H9 (cell line): ENCODE results near the gene KIR3DL2. TPM values are rescaled to one million over a fixed set of nuclear protein-coding genes. Genes with fewer than 3 reads are reported as not detected.
"Not testable (repeated sequence)": the region's sequence is repeated elsewhere in the genome, so short reads cannot be mapped to it uniquely, and the experiment has no call there.

Experiments
- DNase-seq: peaks from one replicate; pipeline ENCODE4 v3.0.0-alpha.2; 2017
- H2AFZ ChIP-seq: one replicate; pipeline ENCODE4 v1.6.1; 2013; ENCODE audit warnings: mild to moderate bottlenecking, low read length, control low read depth, moderate library complexity
- H2AK5ac ChIP-seq: 2 replicates; pipeline ENCODE4 v1.6.1; 2013; ENCODE audit warnings: low read length, control low read depth, mixed read lengths; ENCODE audit not compliant: insufficient read length
- H2BK120ac ChIP-seq: one replicate; pipeline ENCODE4 v1.6.1; 2013; ENCODE audit warnings: low read depth, mild to moderate bottlenecking, low read length, control low read depth, inconsistent platforms; ENCODE audit not compliant: poor library complexity, severe bottlenecking
- H2BK12ac ChIP-seq: 2 replicates; pipeline ENCODE4 v1.6.1; 2013; ENCODE audit warnings: low read length, control low read depth, mixed read lengths, low read depth; ENCODE audit not compliant: insufficient read length
- H2BK15ac ChIP-seq: 2 replicates; pipeline ENCODE4 v1.6.1; 2013; ENCODE audit warnings: low read depth, low read length, control low read depth
- H2BK20ac ChIP-seq: one replicate; pipeline ENCODE4 v1.6.1; 2013; ENCODE audit warnings: low read depth, mild to moderate bottlenecking, low read length, control low read depth, inconsistent platforms; ENCODE audit not compliant: poor library complexity, severe bottlenecking
- H2BK5ac ChIP-seq: 2 replicates; pipeline ENCODE4 v1.6.1; 2013; ENCODE audit warnings: low read length, control low read depth, mixed read lengths; ENCODE audit not compliant: insufficient read length
- H3K14ac ChIP-seq: 2 replicates; pipeline ENCODE4 v1.6.1; 2013; ENCODE audit warnings: low read length, control low read depth; ENCODE audit not compliant: insufficient read depth
- H3K18ac ChIP-seq: 2 replicates; pipeline ENCODE4 v1.6.1; 2013; ENCODE audit warnings: low read depth, mild to moderate bottlenecking, mixed read lengths, low read length, control low read depth; ENCODE audit not compliant: insufficient read length
- H3K23ac ChIP-seq: 2 replicates; pipeline ENCODE4 v1.6.1; 2013; ENCODE audit warnings: low read length, control low read depth, mixed read lengths, low read depth; ENCODE audit not compliant: insufficient read length
- H3K23me2 ChIP-seq: 2 replicates; pipeline ENCODE4 v1.6.1; 2013; ENCODE audit warnings: low read depth, mild to moderate bottlenecking, mixed read lengths, low read length, control low read depth; ENCODE audit not compliant: insufficient read length, poor library complexity, severe bottlenecking
- H3K27ac ChIP-seq: 2 replicates; pipeline ENCODE4 v1.5.1; 2013; ENCODE audit warnings: low read length, control low read depth, mixed read lengths, low read depth; ENCODE audit not compliant: insufficient read length
- H3K27me3 ChIP-seq: 2 replicates; pipeline ENCODE4 v1.6.1; 2013; ENCODE audit warnings: low read length, control low read depth, inconsistent platforms; ENCODE audit not compliant: insufficient read depth
- H3K4ac ChIP-seq: 2 replicates; pipeline ENCODE4 v1.6.1; 2013; ENCODE audit warnings: low read depth, mild to moderate bottlenecking, control low read depth, inconsistent platforms, low read length, moderate library complexity
- H3K4me1 ChIP-seq: 2 replicates; pipeline ENCODE4 v1.6.1; 2013; ENCODE audit warnings: low read length, control low read depth, inconsistent platforms; ENCODE audit not compliant: insufficient read depth
- H3K4me2 ChIP-seq: 2 replicates; pipeline ENCODE4 v1.6.1; 2013; ENCODE audit warnings: low read length, control low read depth, mixed read lengths; ENCODE audit not compliant: insufficient read length, insufficient read depth
- H3K56ac ChIP-seq: 2 replicates; pipeline ENCODE4 v1.6.1; 2013; ENCODE audit warnings: low read depth, mild to moderate bottlenecking, mixed read lengths, low read length, control low read depth; ENCODE audit not compliant: insufficient read length
- H3K79me1 ChIP-seq: 2 replicates; pipeline ENCODE4 v1.6.1; 2013; ENCODE audit warnings: low read depth, mild to moderate bottlenecking, moderate library complexity, low read length, control low read depth, inconsistent platforms; ENCODE audit not compliant: insufficient read depth, poor library complexity, severe bottlenecking
- H3K79me2 ChIP-seq: 2 replicates; pipeline ENCODE4 v1.6.1; 2013; ENCODE audit warnings: low read length, control low read depth, inconsistent platforms; ENCODE audit not compliant: insufficient read depth
- H3K9ac ChIP-seq: 2 replicates; pipeline ENCODE4 v1.6.1; 2013; ENCODE audit warnings: low read length, control low read depth, mixed read lengths; ENCODE audit not compliant: insufficient read length; ENCODE audit errors: extremely low read depth
- H3K9me3 ChIP-seq: one replicate; pipeline ENCODE4 v1.6.1; 2013; ENCODE audit warnings: low read depth, low read length, inconsistent platforms; ENCODE audit not compliant: control insufficient read depth
- H3T11ph ChIP-seq: one replicate; pipeline ENCODE4 v1.6.1; 2013; ENCODE audit warnings: mild to moderate bottlenecking, low read length, control low read depth, inconsistent platforms
- H4K20me1 ChIP-seq: one replicate; pipeline ENCODE4 v1.6.1; 2013; ENCODE audit not compliant: control insufficient read depth, insufficient read length, insufficient read depth
- H4K5ac ChIP-seq: 2 replicates; pipeline ENCODE4 v1.6.1; 2013; ENCODE audit warnings: low read depth, mild to moderate bottlenecking, mixed read lengths, low read length, control low read depth; ENCODE audit not compliant: insufficient read length
- H4K8ac ChIP-seq: replicated peaks from 2 replicates; pipeline ENCODE4 v1.6.1; 2013; ENCODE audit warnings: low read length, control low read depth, mixed read lengths, low read depth; ENCODE audit not compliant: insufficient read length
- H4K91ac ChIP-seq: 2 replicates; pipeline ENCODE4 v1.6.1; 2013; ENCODE audit warnings: low read depth, mild to moderate bottlenecking, moderate library complexity, mixed read lengths, low read length, control low read depth; ENCODE audit not compliant: insufficient read length
- H3K27ac Mint-ChIP-seq, 3 experiments: 2 replicates in 2 of 3; 3 replicates in 1 of 3; pipeline ENCODE4 v1.8.0; 2020 to 2021; ENCODE audit warnings: mixed read lengths in 3 of 3, mild to moderate bottlenecking in 1 of 3, moderate library complexity in 1 of 3
- H3K27me3 Mint-ChIP-seq: 2 replicates; pipeline ENCODE4 v1.8.0; 2021; ENCODE audit warnings: low read depth, mild to moderate bottlenecking, moderate library complexity, mixed read lengths
- H3K36me3 Mint-ChIP-seq, 3 experiments: 2 replicates in 2 of 3; 3 replicates in 1 of 3; pipeline ENCODE4 v1.8.0; 2020 to 2021; ENCODE audit warnings: low read depth in 3 of 3, mixed read lengths in 3 of 3; ENCODE audit not compliant: insufficient read depth in 1 of 3
- H3K4me1 Mint-ChIP-seq, 2 experiments: 2 replicates each; pipeline ENCODE4 v1.8.0; 2020; ENCODE audit warnings: mixed read lengths in 2 of 2
- H3K4me3 Mint-ChIP-seq, 2 experiments: 2 replicates in 1 of 2; 3 replicates in 1 of 2; pipeline ENCODE4 v1.8.0; 2020 to 2021; ENCODE audit warnings: mild to moderate bottlenecking in 2 of 2, mixed read lengths in 2 of 2, moderate library complexity in 1 of 2
- H3K9me3 Mint-ChIP-seq, 2 experiments: 2 replicates in 1 of 2; 3 replicates in 1 of 2; pipeline ENCODE4 v1.8.0; 2020; ENCODE audit warnings: mild to moderate bottlenecking in 2 of 2, mixed read lengths in 2 of 2, moderate library complexity in 1 of 2
- WGBS: extraction: QIAGEN DNeasy Blood & Tissue Kit; methylation state at CpG from one replicate; pipeline ENCODE4 v1.1.7; 2013; ENCODE audit warnings: missing lambda C conversion rate, low lambda C conversion rate, mixed read lengths; ENCODE audit not compliant: insufficient read length; ENCODE audit errors: extremely low coverage; 5-methylcytosine and 5-hydroxymethylcytosine counted together
- total RNA-seq: library from RNA; stranded (reverse); gene quantifications from 2 replicates; pipeline ENCODE4 v1.2.1, GENCODE V29; 2021
- TF ChIP-seq, protein P1 (sequence below): fragments of 200-600 bp; sonication (generic); conservative IDR thresholded peaks from 3 replicates; pipeline ENCODE4 v1.8.0; 2021; ENCODE audit warnings: antibody characterized with exemption, mild to moderate bottlenecking

KIR3DL2 gene
- total RNA-seq, 1 experiment from 2014 or later: not detected

DNA sequence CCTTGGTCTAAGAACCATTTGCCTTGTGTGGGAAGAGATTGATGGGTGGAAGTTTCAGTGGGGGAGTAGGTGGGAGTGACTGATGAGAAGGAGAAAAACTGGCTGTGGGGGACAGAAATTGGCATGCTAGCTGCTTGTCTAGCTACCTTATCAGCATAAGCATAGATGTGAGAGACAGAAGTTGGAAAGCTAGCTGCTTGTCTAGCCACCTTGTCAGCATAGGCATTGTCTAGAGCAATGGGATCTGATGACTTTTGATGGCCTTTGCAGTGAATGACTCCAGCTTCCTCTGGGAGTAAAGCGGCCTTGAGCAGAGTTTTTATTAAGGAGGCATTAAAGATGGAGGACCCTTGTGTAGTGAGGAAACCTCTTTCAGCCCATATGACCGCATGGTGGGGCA lies 45.8 kb downstream of the KIR3DL2 start:
- H2BK15ac ChIP-seq: no peak overlapping the region
- H3K27ac Mint-ChIP-seq: peak overlapping the region in 1 of 3 experiments; percentile 85; a peak in 2 of 7 replicates
- no peak overlapping the region for H3K9ac ChIP-seq

DNA sequence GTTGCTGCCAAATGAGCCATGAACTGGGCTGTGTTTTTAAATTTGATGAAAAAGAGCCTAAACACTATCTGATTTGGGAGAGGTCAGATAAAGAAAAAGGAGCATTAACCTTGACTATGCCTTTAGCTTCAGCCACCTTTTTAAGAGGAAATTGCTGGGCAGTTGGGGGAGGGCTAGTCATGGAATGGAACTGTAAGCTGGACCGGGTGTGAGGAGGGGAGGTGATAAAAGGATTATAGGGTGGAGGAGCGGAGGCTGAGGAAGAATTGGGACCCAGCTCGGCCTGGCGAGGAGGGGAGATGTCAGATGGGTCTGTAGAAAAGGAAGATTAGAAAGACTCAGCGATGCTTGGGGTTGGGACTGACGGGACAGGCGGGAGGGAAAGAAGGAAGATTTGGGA lies 48.4 kb downstream of the KIR3DL2 start:
- Mint-ChIP-seq H3K36me3 (peaks cover 2 to 13% (median 8%) of the 10 kb centered on the region in 3 experiments; a peak in 3 of 7 replicates), H3K9me3 (peaks cover 9 to 91% of the 10 kb centered on the region in 2 experiments; a peak in 4 of 5 replicates), H3K4me1 (peaks cover 0 to 47% of the 10 kb centered on the region in 2 experiments; a peak in 2 of 4 replicates)
- not testable (repeated sequence) for H3K9ac ChIP-seq, H3T11ph ChIP-seq, H4K20me1 ChIP-seq, H2AK5ac ChIP-seq, H4K91ac ChIP-seq, DNase-seq, H3K27me3 ChIP-seq, H3K27ac ChIP-seq, H2BK5ac ChIP-seq, H3K18ac ChIP-seq, H3K79me1 ChIP-seq, H2BK20ac ChIP-seq, H2BK12ac ChIP-seq, H3K23ac ChIP-seq, H3K9me3 ChIP-seq, H4K5ac ChIP-seq, H4K8ac ChIP-seq, H3K4me2 ChIP-seq, H3K4ac ChIP-seq, H3K79me2 ChIP-seq, H3K27ac Mint-ChIP-seq, H3K4me3 Mint-ChIP-seq, H3K27me3 Mint-ChIP-seq, H3K4me1 ChIP-seq, H2AFZ ChIP-seq, H3K14ac ChIP-seq, H2BK15ac ChIP-seq, H3K23me2 ChIP-seq, H3K56ac ChIP-seq, H2BK120ac ChIP-seq
- no CpG with 5 or more reads among the region's 7 CpGs for WGBS

More for the DNA sequence above, 45.8 kb downstream of the KIR3DL2 start:
- H3K4ac ChIP-seq: no peak overlapping the region
- H3K27me3 ChIP-seq: no peaks in the 10 kb centered on the region
- no peak overlapping the region for H3K18ac ChIP-seq
- H3K56ac ChIP-seq: no peak overlapping the region
- no peak overlapping the region for H2AK5ac ChIP-seq
- no peak overlapping the region for H2BK120ac ChIP-seq
- no peaks in the 10 kb centered on the region for H3K23me2 ChIP-seq
- no peak overlapping the region for H3K4me2 ChIP-seq
- Mint-ChIP-seq H3K4me3 (no peak overlapping the region), H3K36me3 (peaks cover 2 to 13% (median 8%) of the 10 kb centered on the region in 3 experiments; a peak in 3 of 7 replicates), H3K4me1 (peaks cover 0 to 59% of the 10 kb centered on the region in 2 experiments; a peak in 2 of 4 replicates), H3K9me3 (peaks cover 13 to 94% of the 10 kb centered on the region in 2 experiments; a peak in 4 of 5 replicates), H3K27me3 (no peaks in the 10 kb centered on the region; the same call in 1 of the 2 replicates)
- H2BK5ac ChIP-seq: no peak overlapping the region
- H4K20me1 ChIP-seq: no peaks in the 10 kb centered on the region
- H3K14ac ChIP-seq: no peak overlapping the region
- WGBS: no CpG with 5 or more reads among the region's 2 CpGs
- no peak for DNase-seq
- no peak overlapping the region for H3K27ac ChIP-seq
- H3K79me2 ChIP-seq: no peaks in the 10 kb centered on the region
- no peak overlapping the region for H2BK12ac ChIP-seq
- H2BK20ac ChIP-seq: no peak overlapping the region
- TF ChIP-seq, protein P1, sequence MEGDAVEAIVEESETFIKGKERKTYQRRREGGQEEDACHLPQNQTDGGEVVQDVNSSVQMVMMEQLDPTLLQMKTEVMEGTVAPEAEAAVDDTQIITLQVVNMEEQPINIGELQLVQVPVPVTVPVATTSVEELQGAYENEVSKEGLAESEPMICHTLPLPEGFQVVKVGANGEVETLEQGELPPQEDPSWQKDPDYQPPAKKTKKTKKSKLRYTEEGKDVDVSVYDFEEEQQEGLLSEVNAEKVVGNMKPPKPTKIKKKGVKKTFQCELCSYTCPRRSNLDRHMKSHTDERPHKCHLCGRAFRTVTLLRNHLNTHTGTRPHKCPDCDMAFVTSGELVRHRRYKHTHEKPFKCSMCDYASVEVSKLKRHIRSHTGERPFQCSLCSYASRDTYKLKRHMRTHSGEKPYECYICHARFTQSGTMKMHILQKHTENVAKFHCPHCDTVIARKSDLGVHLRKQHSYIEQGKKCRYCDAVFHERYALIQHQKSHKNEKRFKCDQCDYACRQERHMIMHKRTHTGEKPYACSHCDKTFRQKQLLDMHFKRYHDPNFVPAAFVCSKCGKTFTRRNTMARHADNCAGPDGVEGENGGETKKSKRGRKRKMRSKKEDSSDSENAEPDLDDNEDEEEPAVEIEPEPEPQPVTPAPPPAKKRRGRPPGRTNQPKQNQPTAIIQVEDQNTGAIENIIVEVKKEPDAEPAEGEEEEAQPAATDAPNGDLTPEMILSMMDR: no peak
- H4K8ac ChIP-seq: no peak overlapping the region
- H4K91ac ChIP-seq: no peak overlapping the region
- H3K79me1 ChIP-seq: no peaks in the 10 kb centered on the region
- no peak overlapping the region for H3K23ac ChIP-seq
- H3T11ph ChIP-seq: no peak overlapping the region
- no peak overlapping the region for H2AFZ ChIP-seq
- no peaks in the 10 kb centered on the region for H3K9me3 ChIP-seq
- no peak overlapping the region for H4K5ac ChIP-seq
- H3K4me1 ChIP-seq: peaks cover 3% of the 10 kb centered on the region; the same call in 1 of the 2 replicates
